GM13977 (cell line): ENCODE results near the gene CCM2L.

Experiments used
- DNase-seq: peaks from one replicate; pipeline ENCODE4 v3.0.0; 2012; ENCODE audit warnings: low spot score
- in situ Hi-C: fragments of 300-500 bp; cut with MboI; formaldehyde crosslinking; loops from one replicate; pipeline ENCODE4 v1.12.0; 2022; ENCODE audit warnings: low sequenced_read_pairs, low pct_unique_long_range_greater_than_20kb, mixed read lengths, inconsistent platforms; ENCODE audit not compliant: unreplicated experiment
- TF ChIP-seq, protein P1 (sequence below): IDR thresholded peaks from 2 replicates; pipeline ENCODE4 v1.5.1; 2012; ENCODE audit warnings: mild to moderate bottlenecking, control low read depth; ENCODE audit not compliant: insufficient read depth; ENCODE audit errors: extremely low read depth, missing control alignments

CCM2L gene

DNA sequence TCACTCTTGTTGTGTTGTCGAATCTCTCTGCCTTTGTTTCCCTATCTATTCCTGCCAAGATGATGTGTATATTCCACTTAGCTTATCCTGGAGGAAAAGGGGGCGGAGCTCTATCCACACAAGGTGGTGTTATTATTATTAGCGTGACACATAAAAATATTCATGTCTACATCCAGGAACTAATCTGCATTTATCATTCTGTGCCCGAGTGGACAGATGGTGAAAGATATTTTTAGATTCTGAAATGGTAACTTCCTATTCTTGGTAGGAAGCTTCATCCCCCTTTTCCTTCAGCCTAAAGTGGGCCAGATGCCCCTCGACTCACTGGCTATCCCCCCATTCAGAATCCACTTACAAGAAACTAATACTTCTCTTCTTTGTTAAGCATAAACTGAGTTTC lies 40.2 kb upstream of the CCM2L start:
- TF ChIP-seq, protein P1, sequence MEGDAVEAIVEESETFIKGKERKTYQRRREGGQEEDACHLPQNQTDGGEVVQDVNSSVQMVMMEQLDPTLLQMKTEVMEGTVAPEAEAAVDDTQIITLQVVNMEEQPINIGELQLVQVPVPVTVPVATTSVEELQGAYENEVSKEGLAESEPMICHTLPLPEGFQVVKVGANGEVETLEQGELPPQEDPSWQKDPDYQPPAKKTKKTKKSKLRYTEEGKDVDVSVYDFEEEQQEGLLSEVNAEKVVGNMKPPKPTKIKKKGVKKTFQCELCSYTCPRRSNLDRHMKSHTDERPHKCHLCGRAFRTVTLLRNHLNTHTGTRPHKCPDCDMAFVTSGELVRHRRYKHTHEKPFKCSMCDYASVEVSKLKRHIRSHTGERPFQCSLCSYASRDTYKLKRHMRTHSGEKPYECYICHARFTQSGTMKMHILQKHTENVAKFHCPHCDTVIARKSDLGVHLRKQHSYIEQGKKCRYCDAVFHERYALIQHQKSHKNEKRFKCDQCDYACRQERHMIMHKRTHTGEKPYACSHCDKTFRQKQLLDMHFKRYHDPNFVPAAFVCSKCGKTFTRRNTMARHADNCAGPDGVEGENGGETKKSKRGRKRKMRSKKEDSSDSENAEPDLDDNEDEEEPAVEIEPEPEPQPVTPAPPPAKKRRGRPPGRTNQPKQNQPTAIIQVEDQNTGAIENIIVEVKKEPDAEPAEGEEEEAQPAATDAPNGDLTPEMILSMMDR, result no peak
- in situ Hi-C loops, result no loop called here
- no peak for DNase-seq

DNA sequence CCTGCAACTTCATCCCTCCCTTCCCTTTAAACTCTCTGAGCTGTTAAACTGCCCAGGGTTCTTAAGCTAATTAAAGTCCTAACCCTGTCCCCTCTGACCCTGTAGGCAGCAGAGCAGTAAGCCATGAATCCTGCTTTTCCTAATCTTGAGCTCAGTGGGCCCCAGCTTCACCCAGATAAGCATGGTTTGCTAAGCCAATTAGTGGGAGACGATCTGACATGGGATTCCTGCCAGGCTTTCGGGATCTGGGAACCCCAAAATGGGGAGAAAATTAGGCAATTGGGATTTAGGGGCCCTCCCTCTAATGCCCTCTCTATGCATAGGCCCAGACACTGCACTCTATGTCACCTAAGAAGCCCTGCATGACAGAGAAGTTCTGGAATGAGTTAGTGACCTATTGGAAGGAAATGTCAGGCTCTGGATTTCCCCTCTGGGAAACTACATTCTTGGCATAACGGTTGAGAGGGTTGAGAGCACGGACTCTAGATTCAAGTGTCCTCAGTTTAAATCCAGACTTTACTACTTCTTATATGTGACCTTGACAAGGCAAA lies 37.7 kb upstream of the CCM2L start:
- no peak for DNase-seq
- TF ChIP-seq, protein P1, result no peak
- in situ Hi-C loops, result no loop called here

DNA sequence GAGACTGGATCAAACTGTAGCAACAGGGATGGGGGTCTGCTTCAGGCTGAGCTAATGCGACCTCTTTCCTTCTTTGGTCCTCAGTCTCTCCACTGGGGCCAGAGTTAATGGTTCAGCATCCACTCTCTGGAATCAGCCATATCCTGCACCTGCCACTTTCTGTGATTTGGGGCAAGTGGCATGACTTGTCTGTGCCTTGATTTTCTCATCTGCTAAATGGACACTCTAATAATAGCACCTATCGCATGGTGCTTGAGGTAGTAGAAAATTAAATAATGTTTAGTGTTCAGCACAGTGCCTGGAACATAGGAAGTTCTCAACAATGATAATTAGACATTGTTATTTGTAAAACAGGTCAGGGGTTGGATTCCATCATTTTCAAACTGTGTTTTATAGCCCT lies 35.9 kb upstream of the CCM2L start:
- TF ChIP-seq, protein P1, result no peak
- in situ Hi-C loops, result no loop called here
- no peak for DNase-seq

DNA sequence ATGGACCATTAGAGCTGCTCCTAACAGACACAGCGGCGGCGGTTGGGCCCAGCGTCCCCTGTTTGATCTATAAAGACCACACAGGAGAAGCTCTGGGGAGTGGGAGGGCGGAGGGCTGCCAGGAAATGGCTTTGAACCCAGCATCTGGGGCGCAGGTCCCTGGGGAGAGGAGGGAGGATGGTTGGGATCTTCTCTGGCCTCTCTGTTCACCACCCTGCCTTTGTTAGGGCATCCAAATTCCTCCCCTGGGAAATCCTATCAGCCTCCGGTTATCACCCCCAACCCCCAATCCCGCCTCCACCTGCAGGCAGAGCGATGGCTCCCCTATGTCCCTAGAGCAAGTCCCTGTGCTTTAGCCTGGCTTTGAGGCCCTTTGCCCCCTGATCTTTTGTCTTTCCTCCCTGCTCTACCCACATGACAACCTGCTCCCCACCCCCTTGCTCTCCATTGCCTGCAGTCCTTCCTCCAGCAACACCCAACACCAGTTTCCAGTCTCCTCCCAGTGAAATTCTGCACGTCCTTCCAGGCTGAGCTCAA lies 35.2 kb upstream of the CCM2L start:
- TF ChIP-seq, protein P1, result no peak
- in situ Hi-C loops, result no loop called here
- DNase-seq, result no peak

DNA sequence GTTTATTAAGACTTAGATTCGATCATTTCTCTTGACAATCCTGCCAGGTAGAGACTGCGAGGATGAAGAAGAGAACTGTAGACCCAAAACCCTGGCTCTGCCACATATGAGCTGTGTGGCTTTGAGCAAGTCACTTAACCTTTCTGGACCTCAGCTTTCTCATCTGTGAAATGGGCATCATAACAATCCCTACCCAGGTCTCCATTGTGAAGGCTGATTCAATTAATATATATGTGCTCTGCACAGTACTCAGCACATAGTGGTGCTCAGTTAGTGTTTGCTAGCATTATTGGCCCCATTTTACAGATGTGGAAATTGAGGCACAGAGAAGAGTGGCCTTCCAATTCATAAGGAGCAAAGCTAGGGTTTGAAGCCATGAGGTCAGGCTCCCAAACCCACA lies 34.4 kb upstream of the CCM2L start:
- in situ Hi-C loops, result no loop called here
- DNase-seq, result no peak
- TF ChIP-seq, protein P1, result no peak

DNA sequence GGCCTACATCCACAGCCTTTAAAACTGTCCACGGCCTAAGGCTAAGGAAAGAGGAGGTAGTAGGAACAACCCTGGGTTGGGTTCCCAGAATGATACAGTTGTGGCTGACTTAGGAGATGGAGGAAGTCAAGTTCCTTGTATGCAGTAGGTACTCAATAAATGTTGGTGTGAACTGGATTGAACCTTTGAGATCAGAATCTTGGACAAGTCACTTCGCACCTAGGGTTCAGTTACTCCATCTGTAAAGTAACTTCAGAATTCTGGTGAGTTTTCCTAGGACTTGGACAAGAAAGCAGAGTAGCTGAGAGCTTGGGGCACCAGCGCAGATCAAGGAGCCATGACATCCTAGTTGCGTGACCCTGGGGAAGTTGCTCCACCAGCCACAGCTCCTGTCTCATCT lies 33.2 kb upstream of the CCM2L start:
- TF ChIP-seq, protein P1, result no peak
- in situ Hi-C loops, result no loop called here
- no peak for DNase-seq
